OCI-LY7 (cell line): ENCODE data around the gene ADRA1B.

Experiments used
- EZH2phosphoT487 ChIP-seq: fragments of 200-600 bp; sonication (generic); IDR thresholded peaks from 2 replicates; pipeline ENCODE4 v1.6.1; 2018; ENCODE audit warnings: low read depth, borderline replicate concordance, mild to moderate bottlenecking, mixed run types, antibody characterized with exemption, low read length, moderate library complexity, mixed read lengths
- TF ChIP-seq, protein P1 (sequence below): fragments of 200-600 bp; sonication (generic); conservative IDR thresholded peaks from 2 replicates; pipeline ENCODE4 v1.5.1; 2014; ENCODE audit warnings: mild to moderate bottlenecking, antibody characterized with exemption, low read length, moderate library complexity, mixed read lengths

- TF ChIP-seq, protein P1, sequence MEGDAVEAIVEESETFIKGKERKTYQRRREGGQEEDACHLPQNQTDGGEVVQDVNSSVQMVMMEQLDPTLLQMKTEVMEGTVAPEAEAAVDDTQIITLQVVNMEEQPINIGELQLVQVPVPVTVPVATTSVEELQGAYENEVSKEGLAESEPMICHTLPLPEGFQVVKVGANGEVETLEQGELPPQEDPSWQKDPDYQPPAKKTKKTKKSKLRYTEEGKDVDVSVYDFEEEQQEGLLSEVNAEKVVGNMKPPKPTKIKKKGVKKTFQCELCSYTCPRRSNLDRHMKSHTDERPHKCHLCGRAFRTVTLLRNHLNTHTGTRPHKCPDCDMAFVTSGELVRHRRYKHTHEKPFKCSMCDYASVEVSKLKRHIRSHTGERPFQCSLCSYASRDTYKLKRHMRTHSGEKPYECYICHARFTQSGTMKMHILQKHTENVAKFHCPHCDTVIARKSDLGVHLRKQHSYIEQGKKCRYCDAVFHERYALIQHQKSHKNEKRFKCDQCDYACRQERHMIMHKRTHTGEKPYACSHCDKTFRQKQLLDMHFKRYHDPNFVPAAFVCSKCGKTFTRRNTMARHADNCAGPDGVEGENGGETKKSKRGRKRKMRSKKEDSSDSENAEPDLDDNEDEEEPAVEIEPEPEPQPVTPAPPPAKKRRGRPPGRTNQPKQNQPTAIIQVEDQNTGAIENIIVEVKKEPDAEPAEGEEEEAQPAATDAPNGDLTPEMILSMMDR: no peak
- TF ChIP-seq EZH2phosphoT487: no peak
Observed at GRCh38 chr5:159921721-159922120, 5.4 kb downstream of the ADRA1B start.
